HCEC 1CT (cell line): ENCODE results near the gene ATP8A2.

ENCODE experiments used
- DNase-seq: peaks from one replicate; pipeline ENCODE4 v3.0.0-alpha.2; 2017

ATP8A2 gene

GRCh38 chr13:25690582-25690981 is 318.8 kb downstream of the ATP8A2 start:
- no peak for DNase-seq

- DNase-seq: no peak
Measured at GRCh38 chr13:25691654-25692053, 319.9 kb downstream of the ATP8A2 start.

GRCh38 chr13:25692099-25692498 is 320.3 kb downstream of the ATP8A2 start:
- no peak for DNase-seq

GRCh38 chr13:25699056-25699455 is 327.3 kb downstream of the ATP8A2 start:
- no peak for DNase-seq

- no peak for DNase-seq
Measured at GRCh38 chr13:25699600-25699999, 327.8 kb downstream of the ATP8A2 start.

GRCh38 chr13:25701304-25701703 is 329.5 kb downstream of the ATP8A2 start:
- DNase-seq: no peak

GRCh38 chr13:25702386-25702785 is 330.6 kb downstream of the ATP8A2 start:
- no peak for DNase-seq

GRCh38 chr13:25707726-25708125 is 336.0 kb downstream of the ATP8A2 start:
- DNase-seq: no peak

GRCh38 chr13:25708268-25708667 is 336.5 kb downstream of the ATP8A2 start:
- DNase-seq: no peak

GRCh38 chr13:25709088-25709487 is 337.3 kb downstream of the ATP8A2 start:
- no peak for DNase-seq

- DNase-seq: no peak
Measured at GRCh38 chr13:25715760-25716159, 344.0 kb downstream of the ATP8A2 start.

GRCh38 chr13:25717666-25718197 is 346.0 kb downstream of the ATP8A2 start:
- no peak for DNase-seq

- DNase-seq: no peak
Measured at GRCh38 chr13:25719666-25720065, 347.9 kb downstream of the ATP8A2 start.

GRCh38 chr13:25722893-25723292 is 351.1 kb downstream of the ATP8A2 start:
- no peak for DNase-seq

GRCh38 chr13:25725104-25725503 is 353.3 kb downstream of the ATP8A2 start:
- no peak for DNase-seq

GRCh38 chr13:25727250-25727649 is 355.5 kb downstream of the ATP8A2 start:
- DNase-seq: no peak

- DNase-seq: no peak
Measured at GRCh38 chr13:25727810-25728209, 356.0 kb downstream of the ATP8A2 start.

- no peak for DNase-seq
Measured at GRCh38 chr13:25729201-25729600, 357.4 kb downstream of the ATP8A2 start.

- no peak for DNase-seq
Measured at GRCh38 chr13:25731037-25731436, 359.3 kb downstream of the ATP8A2 start.

- DNase-seq: no peak
Measured at GRCh38 chr13:25731536-25731935, 359.8 kb downstream of the ATP8A2 start.

- DNase-seq: no peak
Measured at GRCh38 chr13:25732111-25732865, 360.5 kb downstream of the ATP8A2 start.

GRCh38 chr13:25733001-25733491 is 361.3 kb downstream of the ATP8A2 start:
- DNase-seq: no peak

GRCh38 chr13:25733696-25734435 is 362.1 kb downstream of the ATP8A2 start:
- DNase-seq: no peak
